Frontal cortex (tissue), 4 donors: ENCODE results near the gene CD1B. TPM values are rescaled to one million over a fixed set of nuclear protein-coding genes. Genes with fewer than 3 reads are reported as not detected.
"Not testable (repeated sequence)": the region's sequence is repeated elsewhere in the genome, so short reads cannot be mapped to it uniquely, and the experiment has no call there.

Experiments
- DNase-seq, 2 donors: peaks; one replicate each; pipeline ENCODE4 v3.0.0; 2012; ENCODE audit warnings: low spot score in 2 of 2
- FAIRE-seq: peaks from 2 replicates; lab custom pipeline; 2012; peaks lifted over from hg19 to GRCh38; lab: Jason Lieb, UNC
- total RNA-seq: library from RNA; depleted of rRNA; stranded (reverse); fragments of >200 nt; gene quantifications from one replicate; pipeline ENCODE4 v1.2.3, GENCODE V29; 2014
- donor health status: control.
- donor health status: control.
- donor health status: control.

CD1B gene
- total RNA-seq, 1 donor from 2014 or later = not detected

- DNase-seq = no peak
- no peak for FAIRE-seq
Measured at GRCh38 chr1:158329733-158330132, 1.6 kb downstream of the CD1B start.

- FAIRE-seq = no peak
- DNase-seq = no peak
Measured at GRCh38 chr1:158329300-158329699, 2.0 kb downstream of the CD1B start.

GRCh38 chr1:158328426-158328825 is 2.9 kb downstream of the CD1B start:
- DNase-seq = no peak
- no peak for FAIRE-seq

GRCh38 chr1:158327481-158327880 is 3.9 kb downstream of the CD1B start:
- DNase-seq (no peak), FAIRE-seq (no peak)

GRCh38 chr1:158324395-158324794 is 6.9 kb downstream of the CD1B start:
- FAIRE-seq (no peak), DNase-seq (no peak)

- DNase-seq = no peak
- FAIRE-seq = no peak
Measured at GRCh38 chr1:158323866-158324265, 7.5 kb downstream of the CD1B start.

- FAIRE-seq (no peak), DNase-seq (no peak)
Measured at GRCh38 chr1:158311066-158311465, 20.3 kb downstream of the CD1B start.

- no peak for DNase-seq
Measured at GRCh38 chr1:158310623-158311022, 20.7 kb downstream of the CD1B start.

GRCh38 chr1:158295791-158296190 is 35.5 kb downstream of the CD1B start:
- no peak for DNase-seq
- FAIRE-seq = no peak

More at GRCh38 chr1:158310623-158311022, 20.7 kb downstream of the CD1B start:
- FAIRE-seq = no peak

- FAIRE-seq (no peak), DNase-seq (no peak)
Measured at GRCh38 chr1:158290321-158290844, 40.9 kb downstream of the CD1B start.

GRCh38 chr1:158289811-158290210 is 41.5 kb downstream of the CD1B start, which contains the start of gene CD1C:
Gene CD1C, plus strand, starts transcription at chr1:158289923. Its CDS starts 142 bp downstream, at chr1:158290065.
- no peak for FAIRE-seq
- DNase-seq = no peak

GRCh38 chr1:158286941-158287346 is 44.4 kb downstream of the CD1B start:
- no peak for FAIRE-seq
- no peak for DNase-seq

- FAIRE-seq (no peak), DNase-seq (no peak)
Measured at GRCh38 chr1:158286487-158286886, 44.8 kb downstream of the CD1B start.

GRCh38 chr1:158285756-158286241 is 45.5 kb downstream of the CD1B start:
- no peak for FAIRE-seq

GRCh38 chr1:158283965-158284364 is 47.4 kb downstream of the CD1B start:
- DNase-seq = no peak
- no peak for FAIRE-seq

More at GRCh38 chr1:158285756-158286241, 45.5 kb downstream of the CD1B start:
- DNase-seq = peak in 1 of 2 donors; percentile 12

- not testable (repeated sequence) for DNase-seq, FAIRE-seq
Measured at GRCh38 chr1:158282421-158282820, 48.9 kb downstream of the CD1B start.

Other genes with a start within 250 kb of the CD1B start
- 0.41 TPM for gene CD1D, start 150.6 kb downstream of the CD1B start, total RNA-seq
- not detected for gene CD1A, start 77.1 kb downstream of the CD1B start, total RNA-seq
- under 0.01 TPM for gene CD1C, start 41.6 kb downstream of the CD1B start, total RNA-seq
- not detected for gene CD1E, start 22.4 kb upstream of the CD1B start, total RNA-seq
- not detected for gene OR10T2, start 67.9 kb upstream of the CD1B start, total RNA-seq
- gene OR10K2, start 94.7 kb upstream of the CD1B start, total RNA-seq = not detected
- gene OR10K1, start 130.3 kb upstream of the CD1B start, total RNA-seq = not detected
- gene OR10R2, start 140.7 kb upstream of the CD1B start, total RNA-seq = not detected
- not detected for gene OR6Y1, start 222.9 kb upstream of the CD1B start, total RNA-seq
- gene OR6P1, start 239.0 kb upstream of the CD1B start, total RNA-seq = not detected
- not detected for gene OR10X1, start 248.4 kb upstream of the CD1B start, total RNA-seq